ENCODE results near the gene CCL26.
"Not testable (repeated sequence)": the region's sequence is repeated elsewhere in the genome, so short reads cannot be mapped to it uniquely, and the experiment has no call there.

CCL26 gene

GRCh38 chr7:75735581-75736350 is 36.2 kb downstream of the CCL26 start:
- Mint-ChIP-seq H3K27me3 (peaks cover 1% of the 10 kb centered on the region), H3K27ac (no peak overlapping the region), H3K4me1 (peaks cover 15% of the 10 kb centered on the region), H3K4me3 (no peak overlapping the region), H3K36me3 (no peaks in the 10 kb centered on the region), H3K9me3 (no peaks in the 10 kb centered on the region)

GRCh38 chr7:75734586-75735458 is 37.2 kb downstream of the CCL26 start:
- Mint-ChIP-seq H3K4me1 (peaks cover 12% of the 10 kb centered on the region), H3K36me3 (no peaks in the 10 kb centered on the region), H3K27me3 (peaks cover 1% of the 10 kb centered on the region), H3K27ac (no peak overlapping the region), H3K4me3 (no peak overlapping the region), H3K9me3 (no peaks in the 10 kb centered on the region)

- no peak overlapping the region for H3K27ac Mint-ChIP-seq
- peaks cover 1% of the 10 kb centered on the region for H3K27me3 Mint-ChIP-seq
- no peaks in the 10 kb centered on the region for H3K9me3 Mint-ChIP-seq
- peaks cover 18% of the 10 kb centered on the region for H3K4me1 Mint-ChIP-seq
- no peak overlapping the region for H3K4me3 Mint-ChIP-seq
- H3K36me3 Mint-ChIP-seq, result no peaks in the 10 kb centered on the region
These were observed 39.0 kb downstream of the CCL26 start for GRCh38 chr7:75732764-75733630.

GRCh38 chr7:75732016-75732521 is 39.9 kb downstream of the CCL26 start:
- Mint-ChIP-seq H3K27me3 (peaks cover 1% of the 10 kb centered on the region), H3K4me3 (no peak overlapping the region), H3K36me3 (no peaks in the 10 kb centered on the region), H3K9me3 (no peaks in the 10 kb centered on the region), H3K27ac (peak overlapping the region; percentile 76), H3K4me1 (peaks cover 22% of the 10 kb centered on the region)

GRCh38 chr7:75729851-75730274 is 42.1 kb downstream of the CCL26 start:
- peak overlapping the region; percentile 16 for H3K4me3 Mint-ChIP-seq

GRCh38 chr7:75727881-75728593 is 44.0 kb downstream of the CCL26 start:
- no peak overlapping the region for H3K27ac Mint-ChIP-seq
- no peaks in the 10 kb centered on the region for H3K9me3 Mint-ChIP-seq
- no peaks in the 10 kb centered on the region for H3K27me3 Mint-ChIP-seq
- H3K4me1 Mint-ChIP-seq, result peaks cover 22% of the 10 kb centered on the region
- H3K36me3 Mint-ChIP-seq, result no peaks in the 10 kb centered on the region
- peak overlapping the region; percentile 11 for H3K4me3 Mint-ChIP-seq

More at GRCh38 chr7:75729851-75730274, 42.1 kb downstream of the CCL26 start:
- Mint-ChIP-seq H3K36me3 (no peaks in the 10 kb centered on the region), H3K4me1 (peaks cover 22% of the 10 kb centered on the region), H3K9me3 (no peaks in the 10 kb centered on the region), H3K27ac (peak overlapping the region; percentile 56), H3K27me3 (no peaks in the 10 kb centered on the region)

- not testable (repeated sequence) for H3K36me3 Mint-ChIP-seq, H3K27ac Mint-ChIP-seq, H3K4me3 Mint-ChIP-seq
These were observed 44.7 kb downstream of the CCL26 start for GRCh38 chr7:75727351-75727750.

GRCh38 chr7:75725306-75725705 is 46.7 kb downstream of the CCL26 start:
- Mint-ChIP-seq H3K4me3 (no peak overlapping the region), H3K27me3 (no peaks in the 10 kb centered on the region), H3K36me3 (no peaks in the 10 kb centered on the region), H3K27ac (no peak overlapping the region), H3K4me1 (peaks cover 22% of the 10 kb centered on the region), H3K9me3 (no peaks in the 10 kb centered on the region)

More at GRCh38 chr7:75727351-75727750, 44.7 kb downstream of the CCL26 start:
- H3K9me3 Mint-ChIP-seq, H3K27me3 Mint-ChIP-seq: not testable (repeated sequence)
- peaks cover 22% of the 10 kb centered on the region for H3K4me1 Mint-ChIP-seq

- Mint-ChIP-seq H3K4me3 (no peak overlapping the region), H3K36me3 (no peaks in the 10 kb centered on the region), H3K27me3 (no peaks in the 10 kb centered on the region), H3K9me3 (no peaks in the 10 kb centered on the region), H3K4me1 (peaks cover 8% of the 10 kb centered on the region), H3K27ac (no peak overlapping the region)
These were observed 48.6 kb downstream of the CCL26 start for GRCh38 chr7:75723444-75723843.

GRCh38 chr7:75722373-75722772 is 49.6 kb downstream of the CCL26 start:
- Mint-ChIP-seq H3K4me3 (no peak overlapping the region), H3K27ac (no peak overlapping the region), H3K9me3 (no peaks in the 10 kb centered on the region), H3K27me3 (no peaks in the 10 kb centered on the region), H3K36me3 (no peaks in the 10 kb centered on the region), H3K4me1 (no peaks in the 10 kb centered on the region)

GRCh38 chr7:75721922-75722321 is 50.1 kb downstream of the CCL26 start:
- H3K4me1 Mint-ChIP-seq, H3K4me3 Mint-ChIP-seq, H3K9me3 Mint-ChIP-seq, H3K36me3 Mint-ChIP-seq, H3K27me3 Mint-ChIP-seq, H3K27ac Mint-ChIP-seq: not testable (repeated sequence)

- Mint-ChIP-seq H3K4me1 (no peaks in the 10 kb centered on the region), H3K27ac (no peak overlapping the region), H3K36me3 (no peaks in the 10 kb centered on the region), H3K4me3 (no peak overlapping the region), H3K27me3 (no peaks in the 10 kb centered on the region), H3K9me3 (no peaks in the 10 kb centered on the region)
These were observed 50.6 kb downstream of the CCL26 start for GRCh38 chr7:75721426-75721825.

GRCh38 chr7:75719626-75720025 is 52.4 kb downstream of the CCL26 start:
- no peak overlapping the region for H3K4me3 Mint-ChIP-seq
- no peaks in the 10 kb centered on the region for H3K36me3 Mint-ChIP-seq
- no peaks in the 10 kb centered on the region for H3K4me1 Mint-ChIP-seq
- no peak overlapping the region for H3K27ac Mint-ChIP-seq
- no peaks in the 10 kb centered on the region for H3K27me3 Mint-ChIP-seq
- no peaks in the 10 kb centered on the region for H3K9me3 Mint-ChIP-seq
